WTC11 (cell line): ENCODE data around the gene SAA1. TPM values are rescaled to one million over a fixed set of nuclear protein-coding genes. Genes with fewer than 3 reads are reported as not detected.
A peak's percentile ranks its signal among the peaks of the same experiment; 100 is the strongest.

Experiments
- ATAC-seq: fragments of 200-7000 bp; cut with Tn5 transposase; 2 replicates; pipeline ENCODE4 v1.10.0; 2021; ENCODE audit warnings: mild to moderate bottlenecking, moderate library complexity
- CTCF ChIA-PET: fragments of 300-600 bp; sonication (Branson Sonifier 250); formaldehyde crosslinking; loops from one replicate; lab custom pipeline; 2021; ENCODE audit warnings: antibody characterized with exemption; lab: Charles Lee
- POLR2A ChIA-PET: fragments of 350-600 bp; sonication (Branson Sonifier 250); formaldehyde crosslinking; loops from one replicate; lab custom pipeline; 2021; ENCODE audit warnings: antibody characterized with exemption; lab: Charles Lee
- DNase-seq: peaks from one replicate; pipeline ENCODE4 v3.0.0; 2021; ENCODE audit warnings: low spot score
- H3K27ac Mint-ChIP-seq: 2 replicates; pipeline ENCODE4 v1.8.0; 2021; ENCODE audit warnings: mixed read lengths
- H3K27me3 Mint-ChIP-seq: 2 replicates; pipeline ENCODE4 v1.8.0; 2021; ENCODE audit warnings: low read depth, mild to moderate bottlenecking, moderate library complexity, mixed read lengths
- H3K36me3 Mint-ChIP-seq: 2 replicates; pipeline ENCODE4 v1.8.0; 2021; ENCODE audit warnings: mixed read lengths
- H3K4me1 Mint-ChIP-seq: 2 replicates; pipeline ENCODE4 v1.8.0; 2022; ENCODE audit warnings: mixed read lengths
- H3K4me3 Mint-ChIP-seq: 2 replicates; pipeline ENCODE4 v1.8.0; 2021; ENCODE audit warnings: mild to moderate bottlenecking, moderate library complexity, mixed read lengths
- H3K9me3 Mint-ChIP-seq: 2 replicates; pipeline ENCODE4 v1.8.0; 2021; ENCODE audit warnings: mixed read lengths
- AR ChIP-seq: fragments of 250-450 bp; sonication (Bioruptor Pico); IDR thresholded peaks from 2 replicates; pipeline ENCODE4 v1.9.0; 2021; ENCODE audit warnings: mild to moderate bottlenecking
- ARID4B ChIP-seq: sonication (generic); formaldehyde crosslinking; IDR thresholded peaks from 2 replicates; pipeline ENCODE4 v1.8.0; 2023; ENCODE audit warnings: missing genetic modification reagents, mild to moderate bottlenecking, borderline replicate concordance
- ATF1 ChIP-seq: sonication (generic); formaldehyde crosslinking; IDR thresholded peaks from 2 replicates; pipeline ENCODE4 v1.8.1; 2023; ENCODE audit warnings: mild to moderate bottlenecking, moderate library complexity, missing genetic modification reagents
- CDX4 ChIP-seq: fragments of 250-450 bp; sonication (Bioruptor Pico); IDR thresholded peaks from 2 replicates; pipeline ENCODE4 v1.9.0; 2021; ENCODE audit warnings: moderate library complexity, mild to moderate bottlenecking, inconsistent platforms, borderline replicate concordance
- CREB1 ChIP-seq: sonication (generic); formaldehyde crosslinking; IDR thresholded peaks from 2 replicates; pipeline ENCODE4 v1.8.0; 2023; ENCODE audit warnings: mild to moderate bottlenecking, missing genetic modification reagents
- ESRRA ChIP-seq: sonication (generic); formaldehyde crosslinking; IDR thresholded peaks from 2 replicates; pipeline ENCODE4 v1.8.1; 2022; ENCODE audit warnings: mild to moderate bottlenecking, missing genetic modification reagents, borderline replicate concordance
- FOXP4 ChIP-seq: sonication (generic); formaldehyde crosslinking; IDR thresholded peaks from 2 replicates; pipeline ENCODE4 v1.8.0; 2022; ENCODE audit warnings: mild to moderate bottlenecking, missing genetic modification reagents
- GRHL2 ChIP-seq: fragments of 250-450 bp; sonication (Bioruptor Pico); IDR thresholded peaks from 2 replicates; pipeline ENCODE4 v1.8.0; 2022; ENCODE audit warnings: mild to moderate bottlenecking, moderate library complexity; ENCODE audit not compliant: insufficient replicate concordance, severe bottlenecking
- SMAD4 ChIP-seq: sonication (generic); formaldehyde crosslinking; IDR thresholded peaks from 2 replicates; pipeline ENCODE4 v1.8.0; 2022; ENCODE audit warnings: mild to moderate bottlenecking, missing genetic modification reagents
- ZMAT4 ChIP-seq: fragments of 250-450 bp; sonication (Bioruptor Pico); IDR thresholded peaks from 2 replicates; pipeline ENCODE4 v1.9.0; 2021; ENCODE audit warnings: mild to moderate bottlenecking
- ZNF121 ChIP-seq: sonication (generic); formaldehyde crosslinking; IDR thresholded peaks from 2 replicates; pipeline ENCODE4 v1.8.0; 2023; ENCODE audit warnings: missing genetic modification reagents
- ZNF532 ChIP-seq: fragments of 250-450 bp; sonication (Bioruptor Pico); IDR thresholded peaks from 2 replicates; pipeline ENCODE4 v1.9.0; 2021; ENCODE audit warnings: mild to moderate bottlenecking, borderline replicate concordance
- total RNA-seq: library from RNA; stranded (reverse); gene quantifications from 3 replicates; pipeline ENCODE4 v1.2.3, GENCODE V29; 2021

The SAA1 gene
- total RNA-seq, 1 experiment from 2014 or later, result 7.7 TPM

- POLR2A ChIA-PET, result interaction anchor here (0.6 kb wide), 1 partner anchor 378 kb away, joined by 4 read pairs; no protein-coding TSS in a partner anchor
- CTCF ChIA-PET, result interaction anchor here (1.0 to 1.6 kb wide), 2 partner anchors 72 to 112 kb away, joined by 3 to 10 read pairs; no protein-coding TSS in a partner anchor
- peaks cover 12% of the 10 kb centered on the region for H3K36me3 Mint-ChIP-seq
- H3K4me3 Mint-ChIP-seq, result no peak overlapping the region
- ATAC-seq (no peak), DNase-seq (no peak)
- TF ChIP-seq ZNF121 (CRISPR knock-in tag) (peak; percentile 84; the same call in 1 of the 2 replicates), ZNF532 (no peak)
- peaks cover 14% of the 10 kb centered on the region for H3K4me1 Mint-ChIP-seq
- no peaks in the 10 kb centered on the region for H3K9me3 Mint-ChIP-seq
- H3K27me3 Mint-ChIP-seq, result no peaks in the 10 kb centered on the region
- H3K27ac Mint-ChIP-seq, result no peak overlapping the region
These were observed 49.8 kb downstream of the SAA1 start for GRCh38 chr11:18315893-18316292.

GRCh38 chr11:18317551-18317950 is 51.5 kb downstream of the SAA1 start:
- H3K27ac Mint-ChIP-seq, result no peak overlapping the region; the same call in 1 of the 2 replicates
- H3K4me3 Mint-ChIP-seq, result no peak overlapping the region
- ChIA-PET POLR2A (no interaction called here), CTCF (no interaction called here)
- no peaks in the 10 kb centered on the region for H3K9me3 Mint-ChIP-seq
- TF ChIP-seq ZMAT4 (CRISPR knock-in tag) (no peak), ESRRA (CRISPR knock-in tag) (no peak), ARID4B (CRISPR knock-in tag) (no peak), GRHL2 (CRISPR knock-in tag) (no peak), FOXP4 (CRISPR knock-in tag) (no peak), ATF1 (CRISPR knock-in tag) (no peak), SMAD4 (CRISPR knock-in tag) (no peak), CREB1 (CRISPR knock-in tag) (no peak), CDX4 (CRISPR knock-in tag) (no peak), AR (CRISPR knock-in tag) (no peak)
- no peaks in the 10 kb centered on the region for H3K27me3 Mint-ChIP-seq
- DNase-seq (no peak), ATAC-seq (no peak)
- H3K36me3 Mint-ChIP-seq, result peaks cover 6% of the 10 kb centered on the region
- H3K4me1 Mint-ChIP-seq, result peaks cover 18% of the 10 kb centered on the region
